GM19324 (cell line): ENCODE results near the gene CUL3.
"Not testable (repeated sequence)": the region's sequence is repeated elsewhere in the genome, so short reads cannot be mapped to it uniquely, and the experiment has no call there.

Experiments
- ATAC-seq: cut with Tn5 transposase; IDR thresholded peaks from one replicate; pipeline ENCODE4 v1.9.1; 2021; ENCODE audit warnings: mild to moderate bottlenecking, moderate library complexity; ENCODE audit not compliant: unreplicated experiment, low FRiP score

CUL3 gene

DNA sequence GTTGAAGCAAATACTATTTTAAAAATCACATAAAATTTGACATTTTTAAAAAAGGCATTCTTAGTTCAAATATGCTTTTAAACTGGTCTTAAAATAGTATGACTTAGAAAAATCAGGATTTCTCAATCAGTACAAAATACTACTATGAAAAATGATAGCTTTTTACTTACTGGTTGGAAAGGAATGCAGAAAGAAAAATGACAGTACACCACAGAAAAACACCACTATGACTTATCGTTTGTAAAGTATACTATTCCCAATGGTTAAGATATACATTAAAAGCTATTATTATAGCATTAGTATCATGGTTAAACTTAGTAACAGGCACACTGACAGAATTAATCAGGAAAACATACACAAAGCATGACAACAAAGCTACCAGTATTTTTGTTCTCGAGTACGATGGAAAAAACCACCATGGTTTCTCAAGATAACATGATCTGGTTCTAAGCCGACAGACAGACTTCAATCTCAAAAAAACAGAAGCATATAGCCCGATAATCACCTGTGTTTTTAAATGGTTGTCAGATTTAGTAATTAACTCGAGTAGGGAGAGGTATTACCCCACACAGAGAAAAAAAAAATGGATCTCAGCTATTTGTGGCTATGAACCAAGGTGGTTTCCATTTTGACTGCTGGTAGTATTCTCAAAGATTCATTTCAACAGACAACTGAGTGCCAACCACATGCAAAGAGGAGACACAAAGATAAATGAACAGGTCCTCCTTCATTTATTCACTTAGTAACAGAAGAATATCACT, 39.1 kb downstream of the CUL3 start:
- ATAC-seq, result no peak

DNA sequence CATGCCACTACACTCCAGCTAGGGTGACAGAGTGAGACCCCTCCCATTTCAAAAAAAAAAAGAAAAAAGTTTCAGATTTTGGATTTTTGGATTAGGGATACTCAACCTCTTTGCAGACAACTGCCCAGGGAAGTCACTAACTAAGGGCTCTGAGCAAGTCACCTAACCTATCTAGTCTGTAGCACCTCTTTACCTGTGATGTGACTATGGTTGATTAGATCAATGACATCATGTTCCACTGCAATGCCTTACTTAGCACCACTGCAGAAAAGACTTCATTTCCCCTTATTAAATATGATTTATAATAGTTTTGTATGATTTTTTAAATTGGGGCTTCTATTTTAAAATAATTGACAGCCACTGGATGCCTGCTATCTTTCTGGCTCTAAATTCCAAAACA, 41.2 kb downstream of the CUL3 start:
- ATAC-seq, result no peak

DNA sequence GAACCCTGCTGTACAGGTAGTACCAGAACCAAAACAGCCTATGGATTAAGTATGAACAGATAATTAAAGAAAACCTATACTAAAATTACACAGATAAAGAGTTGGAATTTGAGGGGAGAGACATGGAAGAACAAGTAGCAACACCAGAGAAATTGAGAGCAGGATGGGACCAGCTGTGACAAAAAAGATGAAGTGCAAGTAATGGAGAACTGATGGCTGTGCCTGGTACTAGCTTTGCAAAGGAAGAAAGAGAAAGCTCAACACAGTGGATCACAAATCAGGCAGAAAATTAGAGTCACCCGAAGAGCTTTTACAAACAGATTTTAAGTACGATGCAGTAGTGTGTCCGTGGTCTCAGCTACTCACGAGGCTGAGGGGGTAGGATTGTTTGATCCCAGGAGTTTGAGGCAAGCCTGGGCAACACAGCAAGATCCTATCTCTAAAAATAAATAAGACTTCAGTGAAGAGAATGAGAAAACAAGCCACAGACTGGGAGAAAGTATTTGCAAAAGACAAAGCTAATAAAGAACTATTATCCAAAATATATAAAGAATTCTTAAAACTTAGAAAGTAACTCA, 46.5 kb downstream of the CUL3 start:
- ATAC-seq, result no peak

DNA sequence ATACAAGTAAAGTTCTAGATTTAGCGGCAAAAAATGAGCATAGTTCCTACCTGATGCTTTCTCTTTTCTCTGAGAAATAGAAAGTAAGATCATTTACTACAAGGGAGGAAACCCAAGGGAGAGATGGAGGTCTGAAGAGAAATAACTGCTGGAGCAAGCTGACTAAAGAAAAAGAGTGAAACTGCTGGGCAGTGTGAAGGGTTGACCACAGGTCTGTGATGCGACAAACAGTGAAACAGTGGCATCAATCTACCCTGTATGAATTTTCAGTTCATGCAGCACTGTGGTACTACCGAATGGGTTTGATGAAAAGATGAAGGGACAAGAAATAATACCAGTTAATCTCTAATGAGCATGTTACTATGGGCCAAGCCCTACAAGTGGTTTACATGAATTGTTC, 52.2 kb downstream of the CUL3 start:
- peak; percentile 57 for ATAC-seq

DNA sequence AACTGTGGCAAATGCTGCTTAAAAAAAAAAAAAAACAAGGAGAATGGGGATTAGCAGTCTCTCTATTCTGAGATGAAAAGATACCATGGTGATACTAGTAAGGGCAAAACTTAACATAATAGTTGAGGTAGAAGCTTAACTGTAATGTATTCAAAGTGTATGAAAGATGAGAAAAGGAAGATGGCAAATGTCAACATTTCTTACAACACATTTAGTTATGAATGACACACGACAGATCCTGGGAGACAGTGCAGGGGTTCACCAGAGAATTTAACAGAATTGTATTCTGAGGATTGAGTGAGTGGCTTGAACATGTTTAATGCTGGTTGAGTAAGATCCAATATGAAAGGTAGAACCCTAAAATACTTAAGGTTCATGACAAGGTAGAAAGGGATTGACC, 52.7 kb downstream of the CUL3 start:
- peak; percentile 7 for ATAC-seq

DNA sequence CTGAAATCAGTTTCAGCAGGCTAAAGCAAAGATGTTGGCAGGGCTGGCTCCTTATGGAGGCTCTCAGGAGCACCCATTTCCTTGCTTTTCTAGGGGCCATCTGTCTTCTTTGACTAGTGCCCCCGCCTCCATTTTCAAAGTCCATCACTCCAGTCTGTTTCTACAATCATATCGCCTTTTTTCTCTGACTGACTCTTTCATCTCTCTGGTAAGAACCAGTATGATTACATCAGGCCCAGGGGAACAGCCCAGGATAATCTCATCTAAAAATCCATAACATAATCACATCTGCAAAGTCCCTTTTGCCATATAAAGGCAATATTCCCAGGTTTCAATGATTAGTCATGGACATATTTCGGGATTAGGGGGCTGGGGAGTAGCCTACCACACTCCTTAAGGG, 57.0 kb downstream of the CUL3 start:
- no peak for ATAC-seq

DNA sequence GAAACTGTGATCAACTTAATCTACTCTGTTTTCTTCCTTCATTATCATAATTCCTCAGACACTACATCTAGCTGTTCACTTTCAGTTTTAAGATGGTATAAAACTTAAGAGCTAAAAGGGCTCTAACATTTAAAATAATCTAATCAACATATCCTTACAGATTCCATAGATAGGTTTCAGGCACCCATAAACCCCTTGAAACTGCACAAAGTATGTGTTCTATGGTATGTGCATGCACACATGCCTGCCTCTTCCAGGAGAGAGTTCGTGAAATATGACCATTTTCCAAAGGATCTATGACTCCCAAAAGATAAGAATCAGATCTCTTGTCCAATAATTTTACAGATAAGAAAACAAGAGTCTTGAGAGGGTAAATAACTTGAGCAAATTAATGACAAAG, 59.4 kb downstream of the CUL3 start:
- no peak for ATAC-seq

DNA sequence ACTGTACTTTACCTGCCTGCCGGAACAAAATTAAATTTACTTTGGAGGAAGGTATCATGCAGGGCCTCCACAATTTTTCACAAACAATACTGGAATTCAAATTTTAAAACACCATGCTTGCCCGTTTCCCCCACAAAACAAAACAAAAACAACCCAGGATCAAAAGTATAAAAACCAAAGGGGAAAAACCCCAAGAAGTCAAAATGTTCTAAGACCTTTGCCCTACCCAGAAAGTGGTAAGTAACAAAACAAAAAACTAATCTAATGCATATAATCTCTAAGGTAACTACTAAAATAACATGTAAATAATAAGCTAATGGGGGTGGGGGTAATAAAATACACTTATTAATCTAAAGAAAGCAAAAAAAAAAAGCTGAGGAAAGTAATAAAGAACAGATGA, 60.5 kb downstream of the CUL3 start:
- ATAC-seq, result no peak

DNA sequence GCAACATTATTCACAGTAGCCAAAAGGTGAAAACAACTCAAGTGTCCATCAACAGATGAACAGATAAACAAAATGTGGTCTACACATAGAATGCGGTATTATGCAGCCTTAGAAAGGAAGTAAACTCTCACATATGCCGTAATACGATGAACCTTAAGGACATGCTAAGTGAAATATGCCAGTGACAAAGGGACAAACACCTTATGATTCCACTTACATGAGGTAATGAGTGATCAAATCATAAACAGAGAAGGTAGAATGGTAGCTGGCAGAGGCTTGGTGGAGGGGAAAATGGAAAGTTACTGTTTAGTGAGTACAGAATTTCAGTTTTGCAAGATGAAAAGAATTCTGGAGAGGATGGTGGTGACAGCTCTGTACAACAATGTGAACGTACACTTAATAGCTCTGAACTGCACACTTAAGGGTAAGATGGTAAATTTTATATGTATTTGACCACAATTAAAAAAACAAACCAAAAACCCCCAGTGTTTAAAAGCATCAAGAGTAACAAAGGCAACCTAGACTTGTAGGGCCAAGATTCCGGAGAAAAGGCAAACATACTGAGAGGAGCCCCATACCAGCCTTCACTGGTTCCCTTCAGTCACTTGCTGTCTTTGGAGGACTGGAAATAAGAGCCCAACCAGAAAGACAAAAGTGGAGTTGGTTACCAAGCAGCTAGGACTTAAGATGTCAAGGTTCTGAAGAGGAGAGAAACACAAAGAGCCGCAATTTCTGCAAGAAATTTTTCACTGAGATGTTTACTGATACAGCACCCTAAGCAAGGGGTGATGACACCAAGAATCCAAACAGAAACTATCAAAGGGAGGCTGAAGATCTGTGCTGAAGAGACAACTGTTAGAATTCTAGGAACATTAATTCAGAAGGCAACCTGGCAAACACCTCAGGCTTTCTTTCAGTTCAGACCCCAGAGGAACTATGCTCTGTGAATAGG, 61.3 kb downstream of the CUL3 start:
- peak; percentile 21 for ATAC-seq

DNA sequence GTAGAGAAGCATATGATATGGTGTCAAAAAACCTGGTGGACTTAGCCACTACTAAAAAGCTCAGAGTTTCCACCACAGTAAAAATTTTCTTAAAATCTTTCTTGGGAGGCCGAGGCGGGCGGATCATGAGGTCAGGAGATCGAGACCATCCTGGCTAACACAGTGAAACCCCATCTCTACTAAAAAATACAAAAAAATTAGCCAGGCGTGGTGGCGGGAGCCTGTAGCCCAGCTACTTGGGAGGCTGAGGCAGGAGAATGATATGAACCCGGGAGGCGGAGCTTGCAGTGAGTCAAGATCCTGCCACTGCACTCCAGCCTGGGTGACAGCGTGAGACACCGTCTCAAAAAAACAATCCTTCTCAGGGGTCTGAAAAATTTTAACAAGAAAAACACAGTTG, 62.7 kb downstream of the CUL3 start:
- not testable (repeated sequence) for ATAC-seq

DNA sequence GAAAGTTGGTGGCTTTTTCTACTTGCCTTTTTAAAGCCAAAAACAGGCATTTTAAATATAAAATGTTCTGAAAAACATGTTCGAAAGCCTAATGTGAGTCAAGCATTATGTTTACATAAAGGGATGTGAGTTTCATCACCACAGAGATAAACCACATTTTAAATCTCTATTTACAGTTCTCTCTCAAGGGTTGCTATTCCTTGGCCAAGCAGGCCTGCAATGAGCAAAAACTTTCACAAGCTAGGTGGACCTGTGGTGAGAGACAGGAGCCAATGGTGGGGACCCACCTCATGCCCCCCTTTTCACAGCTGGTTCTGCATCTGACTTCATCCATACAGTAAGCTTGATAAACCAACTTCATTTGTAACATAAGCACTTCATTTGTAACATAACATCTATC, 65.1 kb downstream of the CUL3 start:
- peak; percentile 66 for ATAC-seq

DNA sequence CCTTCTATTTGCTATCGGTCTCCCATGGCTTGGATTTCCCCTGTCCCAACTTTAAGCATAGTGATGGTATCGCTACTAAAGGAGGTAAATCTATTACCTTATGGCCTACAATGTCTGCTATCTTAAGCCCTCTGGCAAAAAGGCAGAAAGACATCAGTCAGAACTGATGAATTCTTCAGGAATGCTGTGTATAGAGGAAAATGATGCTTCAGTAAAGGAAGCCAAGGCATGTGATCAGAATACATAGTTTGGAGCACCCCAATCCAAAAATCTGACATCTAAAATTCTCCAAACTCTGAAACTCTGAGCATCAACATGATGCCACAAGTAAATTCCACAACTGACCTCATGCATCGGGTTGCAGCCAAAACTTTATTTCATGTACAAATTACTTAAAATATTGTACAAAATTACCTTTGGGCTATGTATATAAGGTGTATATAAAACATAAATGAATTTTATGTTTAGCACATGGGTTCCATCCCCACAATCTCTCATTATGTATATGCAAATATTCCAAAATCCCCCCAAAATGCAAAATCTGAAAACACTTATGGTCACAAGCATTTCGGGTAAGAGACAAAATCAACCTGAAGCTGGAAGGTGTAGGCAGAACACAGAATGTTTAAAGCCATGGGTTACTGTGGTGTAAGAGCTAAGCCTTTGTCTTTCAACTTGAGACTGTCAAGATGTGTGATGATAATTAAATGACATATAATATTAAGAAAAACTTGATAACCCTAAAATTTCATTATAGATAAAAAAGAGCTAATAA, 66.2 kb downstream of the CUL3 start:
- ATAC-seq, result no peak

DNA sequence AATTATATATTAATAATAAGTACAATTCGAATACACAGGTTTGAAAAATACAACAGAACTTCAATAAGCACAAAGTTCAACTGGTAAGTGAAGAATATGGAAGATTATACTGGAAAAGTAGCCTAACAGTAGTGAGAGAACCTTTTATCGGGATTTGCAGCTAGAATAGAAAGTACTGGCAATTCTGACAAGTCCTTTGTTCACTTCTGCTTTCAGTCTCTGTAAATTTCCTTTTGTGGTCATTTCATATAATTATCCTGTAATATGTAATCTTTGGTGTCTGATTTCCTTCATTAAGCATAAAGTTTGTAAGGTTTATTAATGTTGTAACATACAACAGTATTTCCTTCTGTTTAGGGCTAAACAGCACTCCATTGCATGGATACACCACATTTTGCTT, 67.2 kb downstream of the CUL3 start:
- no peak for ATAC-seq

DNA sequence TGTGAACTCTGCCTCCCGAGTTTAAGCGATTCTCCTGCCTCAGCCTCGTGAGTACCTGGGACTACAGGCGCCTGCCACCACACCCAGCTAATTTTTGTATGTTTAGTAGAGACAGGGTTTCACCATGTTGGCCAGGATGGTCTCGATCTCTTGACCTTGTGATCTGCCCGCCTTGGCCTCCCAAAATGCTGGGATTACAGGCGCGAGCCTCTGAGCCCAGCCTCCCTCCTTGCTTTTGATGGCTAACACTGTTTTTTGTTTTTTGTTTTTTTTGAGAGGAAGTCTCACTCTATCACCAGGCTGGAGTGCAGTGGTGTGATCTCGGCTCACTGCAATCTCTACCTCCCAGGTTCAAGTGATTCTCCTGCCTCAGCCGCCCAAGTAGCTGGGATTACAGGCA, 68.8 kb downstream of the CUL3 start:
- not testable (repeated sequence) for ATAC-seq

DNA sequence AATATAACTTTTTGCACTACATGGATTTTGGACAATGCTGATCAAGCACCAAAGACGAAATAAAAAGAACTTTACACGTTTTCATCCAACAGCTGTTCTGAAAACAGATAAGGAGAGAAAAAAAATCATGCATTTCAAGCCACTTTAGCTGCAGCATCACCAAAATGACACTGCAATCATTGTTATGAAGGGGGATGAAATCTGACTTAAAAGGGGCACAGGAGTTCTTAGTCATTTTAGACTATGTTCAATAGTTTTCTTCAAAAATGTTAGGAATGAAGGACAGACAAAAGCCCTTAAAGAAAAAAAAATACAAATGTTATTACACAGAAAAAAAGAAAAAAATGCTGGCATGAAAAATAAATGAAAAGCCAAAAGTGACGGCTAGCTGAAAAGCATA, 71.2 kb downstream of the CUL3 start:
- ATAC-seq, result no peak

DNA sequence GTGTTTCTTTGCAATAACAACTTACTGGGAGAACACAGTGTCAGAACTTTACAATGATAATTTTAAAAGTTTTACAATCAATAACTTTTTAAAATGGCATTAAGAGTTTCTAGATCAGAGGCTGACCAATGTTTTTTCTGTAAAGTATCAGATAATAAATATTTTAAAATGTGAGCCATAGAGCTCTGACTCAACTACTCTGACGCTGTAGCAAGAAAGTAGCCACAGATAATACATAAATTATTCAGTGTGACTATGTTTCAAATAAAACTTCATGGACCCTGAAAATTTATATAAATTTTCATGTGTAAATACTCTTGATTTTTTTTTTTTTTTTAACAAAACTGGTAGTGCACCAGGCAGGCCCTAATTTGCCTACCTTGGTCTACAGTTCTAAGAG, 77.4 kb downstream of the CUL3 start:
- ATAC-seq, result no peak

DNA sequence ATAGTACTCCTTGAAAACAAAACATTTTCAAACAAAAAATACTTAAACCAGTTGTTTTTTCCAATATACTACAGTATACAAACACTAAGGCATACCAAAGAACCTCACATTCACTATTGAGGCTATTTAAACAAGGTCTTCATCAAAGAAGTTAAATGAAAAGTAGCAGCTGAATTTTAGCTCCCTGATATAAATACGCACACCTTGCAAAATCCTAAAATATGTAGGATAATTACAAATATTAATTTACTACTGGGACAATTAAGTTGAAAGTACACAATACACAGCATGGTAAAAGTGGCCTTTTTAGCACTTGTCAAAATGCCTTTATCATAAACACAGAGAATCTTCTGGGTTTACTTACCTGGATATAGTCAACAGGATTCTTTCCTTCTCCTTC, 78.7 kb downstream of the CUL3 start:
- ATAC-seq, result no peak

DNA sequence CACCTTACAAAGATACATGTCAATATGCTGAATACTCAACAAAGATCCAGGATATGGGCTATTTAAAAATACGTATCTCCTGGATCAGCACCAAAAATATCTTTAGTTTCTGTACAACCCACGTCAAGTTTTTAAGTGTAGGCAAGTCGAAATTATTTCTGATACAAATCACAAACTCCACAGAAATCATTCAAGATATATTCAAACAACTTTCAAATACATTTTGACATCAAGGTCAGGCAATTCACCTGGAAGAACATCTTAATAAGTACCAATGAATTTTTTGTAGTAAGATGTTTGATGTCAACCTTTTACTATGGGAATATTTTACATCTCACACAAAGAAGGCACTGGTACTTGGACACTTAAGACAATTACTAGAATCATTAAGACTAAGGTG, 86.2 kb downstream of the CUL3 start:
- no peak for ATAC-seq

DNA sequence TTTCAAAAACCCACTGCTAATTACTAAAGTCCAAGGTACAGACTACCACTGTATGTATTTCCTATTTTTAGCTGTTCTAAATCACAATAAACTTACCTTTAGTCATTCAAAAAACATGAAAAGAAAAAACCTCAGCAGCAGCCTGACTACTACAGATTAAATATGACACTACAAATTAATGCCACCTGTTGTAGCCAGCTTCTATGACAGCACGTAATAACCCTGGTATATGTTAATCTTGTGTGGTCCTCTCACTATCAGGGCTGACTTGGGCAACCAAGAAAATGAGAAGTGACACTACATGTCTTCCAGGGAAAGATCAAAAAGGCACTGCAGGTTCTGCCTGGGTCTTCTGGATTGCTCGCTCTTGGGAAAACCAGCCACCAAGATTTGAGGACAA, 92.6 kb downstream of the CUL3 start:
- no peak for ATAC-seq

DNA sequence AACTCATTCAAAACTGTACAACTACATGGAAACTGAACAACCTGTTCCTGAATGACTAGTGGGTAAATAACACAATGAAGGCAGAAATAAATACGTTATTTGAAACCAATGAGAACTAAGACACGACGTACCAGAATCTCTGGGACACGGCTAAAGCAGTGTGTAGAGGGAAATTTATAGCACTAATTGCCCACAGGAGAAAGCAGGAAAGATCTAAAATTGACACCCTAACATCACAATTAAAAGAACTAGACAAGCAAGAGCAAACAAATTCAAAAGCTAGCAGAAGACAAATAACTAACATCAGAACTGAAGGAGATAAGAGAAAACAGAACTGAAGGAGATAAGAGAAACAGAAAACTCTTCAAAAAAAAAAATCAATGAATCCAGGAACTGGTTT, 97.2 kb downstream of the CUL3 start:
- not testable (repeated sequence) for ATAC-seq
